Upper lobe of left lung (tissue), 4 donors: ENCODE measurements around the gene MBD3L4.
"Not testable (repeated sequence)": the region's sequence is repeated elsewhere in the genome, so short reads cannot be mapped to it uniquely, and the experiment has no call there.

ENCODE experiments used
- CTCF ChIP-seq, 6 experiments: fragments of 450-650 bp in 4 of 6; fragments of 200-600 bp in 2 of 6; sonication (generic) in 2 of 6; IDR thresholded peaks; one replicate each; pipeline ENCODE4 v1.5.1; 2016 to 2019; ENCODE audit warnings: antibody characterized with exemption in 6 of 6
- POLR2A ChIP-seq, 4 donors: fragments of 450-650 bp; IDR thresholded peaks; one replicate each; pipeline ENCODE4 v1.5.1; 2016 to 2017; ENCODE audit warnings: antibody characterized with exemption in 4 of 4, mild to moderate bottlenecking in 2 of 4

GRCh38 chr19:7058576-7058975 lies 18.6 kb upstream of the MBD3L4 start, which contains the start of gene MBD3L3:
- TF ChIP-seq POLR2A, CTCF (IDR thresholded peaks at IDR 0.05): not testable (repeated sequence)
